Sigmoid colon (tissue), 4 donors: ENCODE data around the gene TBC1D19.

Experiments
- EP300 ChIP-seq, 4 donors: sonication (generic); formaldehyde crosslinking; IDR thresholded peaks; one replicate each; pipeline ENCODE4 v1.6.1; 2017; ENCODE audit warnings: antibody characterized with exemption in 4 of 4
- POLR2A ChIP-seq, 2 donors: fragments of 450-650 bp; IDR thresholded peaks; one replicate each; pipeline ENCODE4 v1.6.1; 2016; ENCODE audit warnings: antibody characterized with exemption in 2 of 2, mild to moderate bottlenecking in 2 of 2, moderate library complexity in 2 of 2
- POLR2AphosphoS5 ChIP-seq, 4 donors: sonication (generic); formaldehyde crosslinking; IDR thresholded peaks; one replicate each; pipeline ENCODE4 v1.6.1; 2017; ENCODE audit warnings: antibody characterized with exemption in 4 of 4
- TF ChIP-seq, protein P1 (sequence below), 4 experiments: fragments of 450-650 bp in 3 of 4; fragments of 200-600 bp in 1 of 4; IDR thresholded peaks; one replicate each; pipeline ENCODE4 v1.5.1; 2016 to 2019; ENCODE audit warnings: antibody characterized with exemption in 4 of 4, mild to moderate bottlenecking in 3 of 4, moderate library complexity in 2 of 4

DNA sequence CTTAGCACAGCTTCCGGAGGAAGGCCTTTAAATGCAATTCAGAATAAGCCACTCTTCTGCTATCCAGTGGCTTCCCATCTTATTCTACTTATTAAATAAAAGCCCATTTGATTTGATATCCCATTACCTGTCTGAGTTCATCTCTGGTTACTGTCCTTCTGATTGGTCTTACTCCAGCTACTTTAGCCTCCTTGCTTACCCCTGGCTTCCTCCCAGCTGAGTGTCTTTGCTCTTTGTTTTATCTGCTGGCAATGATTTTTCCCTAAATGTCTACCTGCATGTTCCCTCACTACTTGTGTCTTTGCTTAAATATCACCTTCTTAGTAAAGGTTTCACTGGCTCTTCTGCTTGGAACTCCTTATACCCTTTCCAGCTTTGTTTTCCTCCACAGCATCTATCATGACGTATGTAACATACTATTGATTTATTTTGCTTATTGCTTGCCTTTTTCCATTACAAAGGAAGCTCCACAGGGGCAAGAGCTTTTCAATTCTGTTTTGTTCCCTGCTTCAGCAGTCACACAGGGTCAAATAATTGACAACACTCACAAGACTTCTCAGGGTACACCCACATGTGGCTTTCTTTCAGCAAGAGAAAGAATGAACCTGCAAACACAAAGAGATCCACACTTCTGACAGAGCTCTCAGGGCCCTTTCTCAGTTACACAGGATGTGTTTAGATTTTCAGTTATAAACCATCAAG, 63.8 kb downstream of the TBC1D19 start:
- no peak for TF ChIP-seq POLR2A (IDR thresholded peaks at IDR 0.05)
- TF ChIP-seq, protein P1, sequence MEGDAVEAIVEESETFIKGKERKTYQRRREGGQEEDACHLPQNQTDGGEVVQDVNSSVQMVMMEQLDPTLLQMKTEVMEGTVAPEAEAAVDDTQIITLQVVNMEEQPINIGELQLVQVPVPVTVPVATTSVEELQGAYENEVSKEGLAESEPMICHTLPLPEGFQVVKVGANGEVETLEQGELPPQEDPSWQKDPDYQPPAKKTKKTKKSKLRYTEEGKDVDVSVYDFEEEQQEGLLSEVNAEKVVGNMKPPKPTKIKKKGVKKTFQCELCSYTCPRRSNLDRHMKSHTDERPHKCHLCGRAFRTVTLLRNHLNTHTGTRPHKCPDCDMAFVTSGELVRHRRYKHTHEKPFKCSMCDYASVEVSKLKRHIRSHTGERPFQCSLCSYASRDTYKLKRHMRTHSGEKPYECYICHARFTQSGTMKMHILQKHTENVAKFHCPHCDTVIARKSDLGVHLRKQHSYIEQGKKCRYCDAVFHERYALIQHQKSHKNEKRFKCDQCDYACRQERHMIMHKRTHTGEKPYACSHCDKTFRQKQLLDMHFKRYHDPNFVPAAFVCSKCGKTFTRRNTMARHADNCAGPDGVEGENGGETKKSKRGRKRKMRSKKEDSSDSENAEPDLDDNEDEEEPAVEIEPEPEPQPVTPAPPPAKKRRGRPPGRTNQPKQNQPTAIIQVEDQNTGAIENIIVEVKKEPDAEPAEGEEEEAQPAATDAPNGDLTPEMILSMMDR (IDR thresholded peaks at IDR 0.05) = no peak
- no peak for TF ChIP-seq EP300 (IDR thresholded peaks at IDR 0.05)
- TF ChIP-seq POLR2AphosphoS5 (IDR thresholded peaks at IDR 0.05) = no peak
